Measurements from ENCODE around the gene CHD9.

CHD9 gene

GRCh38 chr16:53187775-53188174 lies 133.0 kb downstream of the CHD9 start:
- no peak for DNase-seq (ENCODE audit: low read depth in 2 of 2)

DNA sequence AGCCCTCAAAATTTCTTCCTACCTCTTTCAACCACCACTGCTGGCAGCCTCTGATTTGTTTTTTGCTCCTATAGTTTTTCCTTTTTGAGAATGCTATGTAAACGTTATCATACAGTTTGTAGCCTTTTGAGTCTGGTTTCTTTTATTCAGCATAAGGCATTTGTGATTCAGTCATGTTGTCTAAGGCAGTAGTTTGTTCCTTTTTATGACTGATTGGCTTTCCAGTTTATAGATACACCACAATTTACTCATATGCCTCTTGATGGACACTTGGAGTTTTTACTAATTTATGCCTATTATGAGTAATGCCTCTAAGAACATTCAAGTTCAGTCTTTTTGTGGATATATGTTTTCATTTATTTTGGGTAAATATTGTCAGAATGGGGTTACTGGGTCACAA lies 136.6 kb downstream of the CHD9 start:
- no peak for DNase-seq (ENCODE audit: low read depth in 2 of 2)

GRCh38 chr16:53198933-53199332 lies 144.1 kb downstream of the CHD9 start:
- no peak for DNase-seq (ENCODE audit: low read depth in 2 of 2)

- DNase-seq (ENCODE audit: low read depth in 2 of 2): no peak
Observed at GRCh38 chr16:53201900-53202299, 147.1 kb downstream of the CHD9 start.

- DNase-seq (ENCODE audit: low read depth in 2 of 2): no peak
Observed at GRCh38 chr16:53202398-53202797, 147.6 kb downstream of the CHD9 start.

GRCh38 chr16:53207810-53208752 lies 153.3 kb downstream of the CHD9 start:
- no peak for DNase-seq (ENCODE audit: low read depth in 2 of 2)

DNA sequence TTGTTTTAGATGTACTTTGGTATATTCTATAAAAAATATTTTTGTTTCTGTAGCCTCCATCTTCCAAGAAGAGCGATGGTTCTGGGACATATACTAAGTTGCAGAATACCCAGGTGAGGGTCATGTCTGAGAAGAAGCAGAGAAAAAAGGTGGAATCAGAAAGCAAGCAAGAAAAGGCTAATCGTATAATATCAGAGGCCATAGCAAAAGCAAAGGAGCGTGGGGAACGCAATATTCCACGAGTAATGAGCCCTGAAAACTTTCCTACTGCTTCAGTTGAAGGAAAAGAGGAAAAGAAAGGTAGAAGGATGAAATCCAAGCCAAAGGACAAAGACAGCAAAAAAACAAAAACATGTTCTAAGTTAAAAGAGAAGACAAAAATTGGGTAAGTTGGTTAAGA lies 154.6 kb downstream of the CHD9 start:
- DNase-seq (ENCODE audit: low read depth in 2 of 2): no peak

GRCh38 chr16:53209877-53210276 lies 155.1 kb downstream of the CHD9 start:
- DNase-seq (ENCODE audit: low read depth in 2 of 2): no peak

- no peak for DNase-seq (ENCODE audit: low read depth in 2 of 2)
Observed at GRCh38 chr16:53211253-53211652, 156.5 kb downstream of the CHD9 start.

- no peak for DNase-seq (ENCODE audit: low read depth in 2 of 2)
Observed at GRCh38 chr16:53212893-53213223, 158.1 kb downstream of the CHD9 start.

DNA sequence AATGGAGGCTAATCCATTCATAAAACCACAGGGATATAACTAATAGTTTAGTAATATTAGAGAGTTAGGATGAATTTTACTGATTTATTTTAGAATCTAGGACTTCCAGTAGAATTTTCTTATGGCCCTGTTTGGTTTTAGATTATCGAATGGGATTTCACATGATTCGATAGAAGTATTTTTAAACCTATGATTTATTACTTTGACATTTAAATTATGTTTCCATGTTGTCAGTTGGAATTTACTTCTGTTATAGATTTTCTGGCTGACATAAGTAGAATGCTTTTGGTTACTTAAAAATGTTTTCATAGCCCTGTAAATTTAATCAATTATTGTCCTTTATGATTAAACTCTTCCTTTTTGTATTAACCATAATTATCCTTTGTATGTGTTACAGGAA lies 158.8 kb downstream of the CHD9 start:
- DNase-seq (ENCODE audit: low read depth in 2 of 2): no peak

DNA sequence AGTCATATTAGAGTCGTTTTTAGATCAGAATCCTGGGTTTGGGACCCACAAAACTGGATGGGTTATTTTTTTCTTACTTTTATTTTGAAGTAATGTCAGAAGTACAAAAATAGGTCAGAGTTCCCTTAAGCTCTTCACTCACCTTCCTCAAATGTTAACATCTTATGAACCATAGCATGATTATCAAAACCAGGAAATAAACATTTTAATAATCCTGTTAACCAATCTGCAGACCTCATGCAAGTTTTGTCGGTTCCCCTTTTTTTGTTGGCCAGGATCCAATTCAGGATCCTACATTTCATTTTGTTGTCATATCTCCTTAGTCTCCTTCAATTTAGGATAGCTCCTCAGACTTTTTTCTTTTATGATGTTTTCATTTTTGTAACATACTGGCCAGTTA lies 162.0 kb downstream of the CHD9 start:
- no peak for DNase-seq (ENCODE audit: low read depth in 2 of 2)

DNA sequence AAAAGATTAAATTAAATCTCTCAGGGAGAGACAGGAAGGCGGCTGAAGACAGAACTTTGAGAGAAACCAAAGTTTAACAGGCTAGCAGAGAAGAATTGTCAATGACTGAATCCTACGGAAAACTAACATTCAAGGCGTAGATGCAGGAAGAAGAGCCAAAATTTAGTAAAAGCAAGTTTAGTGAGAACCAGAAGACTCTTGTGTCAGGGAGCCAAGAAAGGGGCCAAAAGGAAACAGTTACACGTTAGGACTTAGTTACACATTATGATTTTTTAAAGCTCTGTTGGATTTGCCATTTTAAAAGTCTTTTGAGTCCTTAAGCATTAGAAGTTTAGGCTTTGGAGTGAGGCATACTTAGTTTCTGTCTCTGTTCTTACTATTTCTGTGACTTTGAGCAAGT lies 164.6 kb downstream of the CHD9 start:
- no peak for DNase-seq (ENCODE audit: low read depth in 2 of 2)

DNA sequence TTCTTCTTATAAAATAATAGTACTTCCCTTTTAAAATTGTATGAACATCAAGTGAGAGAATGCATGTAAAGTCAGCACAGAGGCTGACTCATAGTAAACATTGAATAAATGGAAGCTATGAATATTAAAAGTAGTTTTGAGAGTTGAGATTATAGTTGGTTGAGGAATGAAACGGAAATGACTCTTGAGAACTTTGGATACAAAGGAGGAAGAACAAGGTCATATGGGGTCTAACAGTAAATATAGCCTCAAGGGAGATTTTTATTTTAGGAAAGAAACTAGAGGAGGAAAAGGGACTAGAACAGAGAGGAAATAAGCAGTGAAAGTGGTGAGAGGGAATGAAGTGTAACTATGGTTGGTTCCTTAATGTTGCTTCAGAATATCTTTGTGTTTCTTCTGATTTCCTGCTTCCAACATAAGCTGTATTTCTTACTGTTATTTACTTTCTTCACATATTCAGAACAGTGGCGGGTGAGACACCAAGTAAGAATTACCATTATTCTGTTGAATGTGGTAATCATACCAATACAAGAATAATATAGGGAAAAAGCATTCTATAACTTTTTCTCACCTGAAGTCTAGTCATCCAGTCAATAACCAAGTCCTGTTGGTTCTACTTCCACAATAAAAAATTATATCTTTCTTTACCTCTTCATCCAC lies 165.1 kb downstream of the CHD9 start:
- DNase-seq (ENCODE audit: low read depth in 2 of 2): no peak

DNA sequence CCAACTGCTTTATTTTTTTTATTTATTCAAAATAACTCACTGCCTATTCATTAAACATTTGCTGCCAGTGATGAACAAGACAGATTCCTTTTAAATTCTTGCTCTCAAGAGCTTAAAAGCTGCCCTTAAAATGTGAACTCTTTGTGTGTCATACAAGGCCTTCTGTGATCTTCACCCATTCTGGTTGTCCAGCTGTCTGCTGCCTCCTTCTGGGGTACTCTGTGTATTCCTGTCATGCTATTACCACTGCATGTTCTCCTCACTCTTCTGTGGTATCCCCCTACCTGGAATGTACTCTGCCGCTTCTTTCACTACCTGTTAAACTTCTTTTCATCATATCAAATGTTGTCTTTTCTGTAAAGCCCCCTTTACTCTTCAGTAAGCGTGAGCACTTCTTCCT lies 165.8 kb downstream of the CHD9 start:
- no peak for DNase-seq (ENCODE audit: low read depth in 2 of 2)

DNA sequence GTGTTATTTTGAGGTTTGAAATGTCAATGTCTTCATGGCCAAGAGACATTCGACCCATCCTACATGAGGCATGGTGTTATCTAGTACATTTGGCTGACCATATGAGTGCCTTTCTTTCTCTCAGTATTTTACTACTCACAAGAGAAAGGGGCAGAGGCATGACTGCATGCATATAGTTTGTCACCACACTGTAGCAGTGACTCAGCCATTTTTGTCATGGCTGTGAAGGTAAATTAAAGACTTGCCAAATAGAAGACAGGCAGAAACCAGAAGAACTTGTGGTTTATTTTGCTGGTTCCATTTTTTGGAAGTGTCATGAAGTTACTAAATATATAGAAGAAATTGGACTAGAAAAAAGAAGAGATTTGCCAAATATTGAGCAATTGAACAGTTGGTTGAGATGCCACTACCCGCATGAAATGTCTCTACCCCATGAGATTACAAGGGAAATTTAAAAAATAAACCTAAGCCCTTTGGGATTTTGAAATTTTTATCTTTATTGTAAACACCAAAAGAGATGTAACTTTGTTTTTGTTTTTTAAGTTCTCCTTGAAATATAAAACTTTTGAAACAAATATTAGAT lies 170.3 kb downstream of the CHD9 start:
- DNase-seq (ENCODE audit: low read depth in 2 of 2): no peak

DNA sequence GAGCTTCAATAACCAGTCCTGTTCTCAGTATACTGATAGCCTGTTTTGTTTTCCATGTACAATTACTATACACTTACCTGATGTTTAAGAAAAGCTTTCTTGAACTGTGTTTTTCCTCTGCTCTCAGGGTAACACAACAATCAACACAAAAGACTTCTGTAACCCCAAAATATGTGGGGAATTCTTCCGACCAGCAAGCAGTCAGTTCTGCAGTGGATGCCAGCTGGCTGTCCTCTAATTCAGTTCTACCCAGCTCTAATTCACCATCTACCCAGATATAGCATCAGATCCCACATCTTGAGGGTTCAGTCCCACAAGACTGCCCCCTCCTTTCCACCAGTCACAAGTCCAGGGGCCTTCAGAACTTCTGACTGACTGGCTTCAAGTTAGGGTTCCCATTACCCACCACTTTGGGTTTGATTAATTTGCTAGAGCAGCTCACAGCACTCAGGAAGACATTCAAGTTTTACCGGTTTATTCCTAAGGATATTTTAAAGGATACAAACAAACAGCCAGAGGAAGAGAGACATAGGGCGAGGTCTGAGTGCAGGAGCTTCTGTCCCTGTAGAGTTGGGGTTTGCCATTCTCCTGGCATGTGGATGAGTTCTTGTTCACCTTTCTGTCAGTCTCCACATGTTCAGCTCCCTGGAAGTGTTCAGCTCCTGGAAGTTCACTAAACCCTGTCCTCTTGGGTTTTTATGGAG lies 178.2 kb downstream of the CHD9 start:
- no peak for DNase-seq (ENCODE audit: low read depth in 2 of 2)

DNA sequence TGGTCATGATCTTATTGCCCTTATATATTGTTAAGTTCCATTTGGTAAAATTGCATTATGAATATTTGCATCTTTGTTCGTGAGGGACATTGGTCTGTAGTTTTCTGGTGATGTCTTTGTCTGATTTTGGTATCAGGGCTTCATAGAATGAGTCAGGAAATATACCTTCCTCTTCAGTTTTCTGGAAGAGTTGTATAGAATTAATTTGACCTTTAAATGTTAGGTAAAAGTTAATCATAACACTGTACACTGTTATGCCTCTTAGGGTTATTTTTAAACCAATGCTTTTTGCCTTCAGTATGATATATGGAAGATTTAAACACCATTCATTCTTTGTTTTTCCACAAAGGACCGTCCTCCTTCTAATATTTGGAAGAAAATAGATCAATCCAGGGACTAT lies 180.0 kb downstream of the CHD9 start:
- DNase-seq (ENCODE audit: low read depth in 2 of 2): no peak

DNA sequence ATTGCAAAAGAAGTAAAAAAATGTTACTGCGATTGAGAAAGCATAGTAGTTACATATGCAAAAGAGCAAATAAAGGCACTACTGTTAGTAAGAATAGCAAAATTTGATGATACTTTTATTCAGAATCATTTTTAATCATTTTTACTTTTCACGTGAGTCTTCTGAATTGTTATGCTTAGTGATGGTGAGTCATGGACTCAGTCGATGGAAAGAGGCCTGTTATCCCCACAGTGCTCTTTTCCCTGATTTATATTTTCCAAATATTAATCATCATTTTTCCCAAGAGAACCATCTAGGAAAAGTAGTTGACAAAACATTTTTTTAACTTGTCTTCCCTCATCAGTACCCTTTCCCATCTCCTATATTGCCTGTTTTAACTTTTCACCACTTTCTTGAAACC lies 181.1 kb downstream of the CHD9 start:
- DNase-seq (ENCODE audit: low read depth in 2 of 2): no peak

DNA sequence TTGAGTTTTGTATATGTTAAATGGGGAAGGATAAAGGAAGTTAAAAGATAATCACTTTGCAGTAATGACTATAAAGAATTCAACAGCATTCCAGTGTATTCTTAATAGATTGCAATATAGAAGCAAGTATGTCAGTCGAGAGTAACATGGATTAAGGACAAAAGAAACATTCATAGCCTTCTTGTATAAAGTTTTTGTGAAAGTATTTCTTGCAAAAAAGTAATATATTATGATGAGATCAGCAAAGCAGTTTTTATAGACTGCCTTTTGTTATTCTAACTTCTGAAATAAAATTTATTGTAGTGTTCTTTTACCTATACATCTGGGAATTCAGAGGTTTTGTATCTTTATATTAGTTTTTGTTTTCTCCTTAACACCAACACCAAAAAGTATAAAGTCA lies 194.5 kb downstream of the CHD9 start:
- no peak for DNase-seq (ENCODE audit: low read depth in 2 of 2)

GRCh38 chr16:53257001-53257400 lies 202.2 kb downstream of the CHD9 start:
- DNase-seq (ENCODE audit: low read depth in 2 of 2): no peak

- no peak for DNase-seq (ENCODE audit: low read depth in 2 of 2)
Observed at GRCh38 chr16:53258809-53259208, 204.0 kb downstream of the CHD9 start.

Measured in stimulated activated CD4-positive, alpha-beta T cell treated with anti-CD3 and anti-CD28 coated beads, Interleukin-12 subunit alpha, Interleukin-12 subunit beta, amount 100 ng/mL, for 24 hours (primary cell).